OCI-LY3 (cell line): ENCODE results near the gene RAB11FIP4.

Experiments used
- CTCF ChIP-seq: fragments of 200-600, 300-600 bp; sonication (generic); IDR thresholded peaks from 2 replicates; pipeline ENCODE4 v1.5.1; 2014; ENCODE audit warnings: antibody characterized with exemption, low read length, low read depth
- EZH2phosphoT487 ChIP-seq: fragments of 200-600 bp; shearing (Covaris generic); IDR thresholded peaks from 2 replicates; pipeline ENCODE4 v1.6.1; 2018; ENCODE audit warnings: antibody characterized with exemption, mixed run types, low read depth

GRCh38 chr17:31452101-31452500, 60.6 kb downstream of the RAB11FIP4 start:
- TF ChIP-seq CTCF, result no peak
- TF ChIP-seq EZH2phosphoT487, result no peak
